GM21737 (cell line): ENCODE data around the gene IMMP2L.
A peak's percentile ranks its signal among the peaks of the same experiment; 100 is the strongest.

ENCODE experiments used
- ATAC-seq: cut with Tn5 transposase; IDR thresholded peaks from one replicate; pipeline ENCODE4 v1.9.1; 2021; ENCODE audit warnings: mild to moderate bottlenecking, moderate library complexity; ENCODE audit not compliant: unreplicated experiment

Gene IMMP2L

DNA sequence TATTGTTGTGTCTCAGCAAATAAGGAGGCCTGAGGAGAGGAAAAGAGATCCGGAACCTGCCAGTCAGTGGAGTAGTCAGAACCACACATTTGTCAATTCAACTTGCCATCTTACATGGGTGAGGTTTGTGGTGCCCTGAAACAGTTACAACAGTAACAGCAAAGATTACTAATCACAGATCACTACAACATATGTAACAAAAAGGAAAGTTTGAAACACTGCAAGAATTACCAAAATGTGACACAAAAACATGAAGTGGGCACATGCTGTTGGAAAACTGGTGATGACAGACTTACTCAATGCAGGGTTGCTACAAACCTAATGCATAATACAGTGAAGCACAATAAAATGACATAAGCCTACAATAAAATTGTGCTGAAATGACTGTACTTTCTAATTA is 382.0 kb downstream of the IMMP2L start:
- no peak for ATAC-seq

DNA sequence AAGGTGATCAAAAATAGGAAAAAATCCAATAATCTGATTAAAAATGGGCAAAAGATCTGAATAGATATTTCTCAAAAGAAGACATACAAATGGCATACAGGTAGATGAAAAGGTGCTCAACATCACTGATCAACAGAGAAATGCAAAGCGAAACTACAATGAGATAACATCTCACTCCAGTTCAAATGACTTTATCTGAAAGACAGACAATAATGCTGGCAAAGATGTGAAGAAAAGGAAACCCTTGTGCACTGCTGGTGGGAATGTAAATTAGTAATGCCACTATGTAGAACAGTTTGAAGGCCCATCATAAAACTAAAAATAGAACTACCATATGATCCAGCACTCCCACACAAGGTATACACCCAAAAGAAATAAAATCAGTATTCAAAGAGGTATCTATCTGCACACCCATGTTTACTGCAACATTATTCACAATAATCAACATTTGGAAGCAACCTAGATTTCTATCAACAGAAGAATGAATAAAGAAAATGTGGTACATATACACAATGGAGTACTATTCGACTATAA is 386.3 kb downstream of the IMMP2L start:
- no peak for ATAC-seq

DNA sequence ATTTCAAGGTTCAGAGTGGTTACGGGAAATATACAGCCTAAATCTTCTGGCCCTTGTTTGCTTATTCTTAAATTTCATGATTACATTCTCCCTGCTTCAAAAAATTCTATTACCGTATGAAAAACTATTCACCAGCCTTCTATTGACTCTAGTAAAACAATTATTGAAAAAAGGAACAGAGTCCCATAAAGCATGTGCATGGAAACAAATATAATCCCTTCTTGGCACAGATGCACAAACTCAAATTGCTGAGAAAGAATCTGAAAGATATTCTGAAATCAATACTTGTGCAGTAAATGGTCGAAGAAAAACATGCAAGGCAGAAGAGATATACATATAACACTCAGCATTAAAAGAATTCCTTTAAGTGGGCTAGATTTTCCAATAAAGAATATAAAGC is 387.8 kb downstream of the IMMP2L start:
- ATAC-seq = no peak

DNA sequence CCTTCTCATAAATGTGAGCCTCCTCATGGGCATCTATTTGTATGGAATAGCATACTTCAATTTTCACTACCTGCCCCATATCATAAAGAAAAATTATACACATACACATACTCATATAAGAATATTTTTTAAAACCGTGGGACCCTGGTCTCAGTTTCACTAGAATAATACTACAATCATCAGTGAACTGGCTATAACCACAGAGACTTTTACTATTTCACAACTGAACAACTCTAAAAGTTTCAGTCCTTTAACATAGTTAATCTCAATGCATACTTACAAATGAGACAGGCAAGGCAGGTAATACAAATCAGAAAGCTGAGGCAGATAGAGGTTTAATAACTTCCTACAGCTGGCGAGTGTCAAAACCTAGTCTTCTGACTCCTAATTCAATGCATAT is 388.3 kb downstream of the IMMP2L start:
- no peak for ATAC-seq

DNA sequence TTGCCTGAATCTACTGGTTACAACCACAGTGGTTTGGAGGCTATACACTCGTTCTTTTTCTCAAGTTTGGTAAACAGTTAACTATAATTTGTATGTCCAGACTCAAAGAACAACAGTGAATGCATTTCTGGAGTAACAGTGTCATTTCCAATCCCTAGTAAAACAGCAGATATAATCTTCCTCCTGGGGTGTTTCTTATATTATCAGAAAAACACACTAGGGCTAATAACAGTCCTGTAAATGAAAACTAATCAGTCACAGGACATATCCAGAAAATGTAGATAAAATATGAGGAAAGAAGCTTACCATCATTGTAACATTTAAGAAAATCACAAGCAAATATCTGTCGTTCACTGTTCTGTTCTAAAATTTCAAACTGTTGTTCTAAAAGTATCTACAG is 388.8 kb downstream of the IMMP2L start:
- ATAC-seq = no peak

DNA sequence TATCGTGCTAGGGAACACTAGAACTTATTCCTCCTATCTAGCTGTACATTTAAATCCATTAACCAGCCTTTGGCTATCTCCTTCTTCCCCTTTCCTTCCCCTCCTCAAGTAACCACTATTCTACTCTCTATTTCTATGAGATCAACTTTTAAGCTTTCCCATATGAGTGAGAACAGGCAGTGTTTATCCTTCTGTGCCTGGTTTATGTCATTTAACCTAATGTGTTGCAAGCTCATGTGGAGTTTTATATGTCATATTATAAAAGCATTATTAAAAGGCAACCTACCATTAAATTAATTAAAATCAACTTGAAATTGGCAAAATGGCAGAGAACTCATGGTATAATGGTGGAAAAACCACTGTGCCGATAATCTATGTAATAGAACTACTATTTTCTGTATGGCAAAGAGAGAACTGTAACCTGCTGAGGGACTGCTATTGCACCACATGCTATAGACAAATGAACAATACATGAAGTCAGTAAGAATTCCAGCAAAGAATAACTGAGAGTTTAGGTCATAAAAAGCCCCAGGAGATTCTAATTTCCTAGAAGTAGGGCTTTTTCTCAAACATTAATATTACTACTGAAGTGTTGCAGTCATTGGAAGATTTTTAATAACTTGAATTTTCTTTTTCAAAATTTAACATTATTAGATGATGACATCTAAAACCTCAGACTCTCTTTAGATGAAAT is 389.6 kb downstream of the IMMP2L start:
- no peak for ATAC-seq

DNA sequence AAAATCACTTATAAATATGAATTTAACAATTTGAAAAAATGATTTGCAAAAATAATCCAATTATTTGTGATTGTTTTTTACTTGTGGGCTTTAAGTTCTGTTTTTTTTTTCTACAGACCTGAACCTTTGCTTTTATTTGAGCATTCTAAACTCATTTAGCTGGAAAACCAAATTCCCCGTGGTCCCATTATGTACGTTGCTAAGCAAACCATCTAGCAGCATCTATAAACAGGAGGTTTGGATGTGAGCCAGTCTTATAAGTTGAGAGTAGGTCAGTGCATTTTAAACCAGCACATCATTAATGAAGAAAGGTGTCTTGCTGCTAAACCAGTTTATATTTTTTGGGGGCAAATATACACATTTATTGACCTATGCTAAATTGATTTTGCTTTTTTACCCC is 394.1 kb downstream of the IMMP2L start:
- no peak for ATAC-seq

DNA sequence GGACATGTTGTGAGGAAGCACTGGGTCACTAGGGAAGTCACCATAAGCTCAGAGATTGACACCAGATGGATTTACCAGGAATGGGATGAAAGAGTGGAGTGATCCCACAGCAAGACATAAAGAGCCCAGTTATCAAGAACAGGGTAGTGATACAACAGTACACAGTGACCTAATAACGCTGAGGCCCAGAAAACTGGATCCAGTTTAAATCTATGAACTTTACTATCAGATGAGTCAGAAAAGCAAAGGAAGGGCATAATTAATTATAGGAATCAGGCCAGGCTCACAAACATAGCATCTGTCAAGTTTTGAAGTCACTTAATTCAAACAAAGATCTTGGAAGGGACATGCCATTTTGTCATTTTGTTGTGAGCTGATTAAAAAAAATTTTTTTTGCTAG is 397.9 kb downstream of the IMMP2L start:
- ATAC-seq = no peak

DNA sequence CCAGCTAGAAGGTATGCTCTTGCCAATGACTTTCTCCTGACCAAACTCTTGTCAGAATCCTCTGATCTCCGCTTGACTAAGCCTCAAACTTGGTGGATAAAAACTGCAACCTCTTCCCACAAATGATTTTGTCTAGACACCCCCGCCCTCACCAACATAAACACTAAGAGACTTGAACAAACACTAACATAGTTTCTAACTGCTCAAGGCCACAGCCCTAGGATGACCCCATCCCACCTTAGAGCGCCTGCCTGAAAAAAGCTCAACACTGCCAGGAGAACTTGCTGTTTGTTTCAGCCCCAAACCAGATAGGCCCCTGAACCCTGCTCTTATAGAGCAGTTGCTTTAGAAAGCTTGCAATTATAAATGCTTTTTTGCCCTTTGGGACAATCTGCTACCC is 399.6 kb downstream of the IMMP2L start:
- ATAC-seq = no peak

DNA sequence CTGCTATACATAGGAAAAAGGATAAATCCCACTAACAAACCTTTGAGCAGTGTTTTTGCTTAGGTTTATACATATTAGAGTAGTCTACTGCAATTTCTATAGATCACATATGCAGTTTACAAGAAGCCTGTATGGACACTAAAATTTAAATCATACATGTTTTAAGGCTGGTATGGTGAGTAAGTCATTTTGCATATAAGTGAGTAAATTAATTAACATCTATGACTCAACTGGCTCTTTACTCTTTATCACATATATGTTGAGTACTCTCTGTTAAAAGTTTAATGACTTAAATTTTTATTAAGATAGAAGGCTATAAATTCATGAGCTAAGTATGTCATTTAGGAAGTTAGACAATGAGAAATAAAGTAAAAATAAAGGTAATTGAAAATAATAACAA is 402.0 kb downstream of the IMMP2L start:
- no peak for ATAC-seq

DNA sequence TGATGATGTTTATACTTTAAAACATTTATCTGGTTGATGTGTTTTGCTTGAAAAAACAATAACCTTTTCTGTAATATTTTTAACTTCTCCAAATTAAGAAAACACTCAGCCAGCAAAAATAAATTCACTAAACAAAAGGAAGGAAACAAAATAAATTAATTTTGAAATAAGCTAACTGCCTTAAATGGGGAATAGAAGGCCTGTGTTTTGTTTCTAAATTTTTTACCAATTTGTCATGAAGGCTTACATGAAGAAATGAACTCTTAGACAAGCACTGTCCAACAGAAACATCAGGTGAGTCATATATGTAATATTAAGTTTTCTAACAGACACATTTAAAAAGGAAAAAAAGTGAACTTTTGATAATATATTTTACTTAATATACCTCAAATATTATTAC is 402.9 kb downstream of the IMMP2L start:
- ATAC-seq = no peak

DNA sequence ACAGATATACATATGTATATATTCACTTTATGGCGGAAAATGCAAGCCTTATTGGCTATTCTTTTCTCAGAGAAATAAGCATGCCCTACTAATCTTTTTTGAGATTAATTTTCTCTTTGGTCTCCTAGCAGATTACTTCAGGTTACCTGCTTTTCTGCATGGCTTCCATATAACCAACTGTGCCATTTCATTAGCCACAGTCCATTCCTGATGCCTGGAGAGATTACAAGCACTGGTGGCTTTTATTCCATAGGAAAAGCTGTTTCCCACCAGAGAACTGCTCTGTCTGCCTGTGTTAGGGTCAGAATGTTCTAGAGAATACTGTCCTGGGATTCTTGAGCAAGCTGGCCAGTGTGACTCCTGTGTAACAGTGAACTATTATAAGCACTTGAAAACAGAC is 411.6 kb downstream of the IMMP2L start:
- no peak for ATAC-seq

DNA sequence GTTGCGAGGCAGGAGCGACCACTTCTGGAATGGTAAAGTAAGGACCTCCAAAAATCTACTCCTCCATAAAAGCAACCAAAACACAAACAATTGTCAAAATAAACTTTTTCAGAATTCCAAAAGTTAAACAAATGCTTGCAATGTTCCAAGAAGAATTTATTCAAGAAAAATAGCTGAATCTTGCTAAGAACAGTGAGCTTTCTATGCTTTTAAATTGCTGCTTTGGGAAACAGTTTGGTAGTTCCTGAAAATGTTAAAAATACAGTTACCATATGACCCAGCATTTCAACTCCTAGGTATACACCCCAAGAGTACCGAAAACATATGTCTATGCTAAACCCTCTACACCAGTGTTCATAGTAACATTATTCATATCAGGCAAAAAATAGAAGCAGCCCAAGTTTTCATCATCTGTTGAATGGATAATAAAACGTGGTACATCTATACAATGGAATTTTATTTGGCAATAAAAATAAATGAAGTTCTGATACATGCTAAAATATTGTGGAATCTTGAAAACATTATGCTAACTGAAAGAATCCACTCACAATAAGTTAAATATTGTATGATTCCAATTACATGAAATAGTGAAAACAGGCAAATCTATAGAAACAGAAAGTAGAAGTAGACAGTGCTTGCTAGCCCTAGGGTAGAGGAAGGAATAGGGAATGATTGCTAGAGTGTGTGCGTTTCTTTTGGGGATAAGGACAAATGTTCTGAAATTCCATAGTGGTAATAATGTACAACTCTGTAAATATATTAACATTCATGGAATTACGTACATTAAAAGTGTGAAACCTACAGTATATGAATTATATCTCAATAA is 414.4 kb downstream of the IMMP2L start:
- ATAC-seq = no peak

DNA sequence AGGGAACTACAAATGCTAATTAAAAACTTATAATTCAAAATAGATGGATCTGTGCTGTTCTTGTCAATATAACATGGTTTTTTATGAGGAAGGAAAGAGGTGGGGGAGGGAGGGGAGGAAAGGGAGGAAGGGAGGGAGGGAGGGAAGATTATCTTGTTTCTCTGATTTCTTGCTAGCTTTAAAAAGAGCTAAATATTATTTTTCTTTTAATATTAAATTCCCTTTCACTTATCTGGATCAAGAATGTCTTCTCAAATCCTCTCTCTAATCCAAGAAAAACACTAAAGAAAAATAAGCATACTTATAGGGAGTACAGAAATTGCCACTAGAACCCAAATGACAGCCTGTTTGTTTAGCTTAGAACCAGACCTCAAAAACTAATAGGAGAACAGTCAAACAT is 416.2 kb downstream of the IMMP2L start:
- ATAC-seq = no peak

DNA sequence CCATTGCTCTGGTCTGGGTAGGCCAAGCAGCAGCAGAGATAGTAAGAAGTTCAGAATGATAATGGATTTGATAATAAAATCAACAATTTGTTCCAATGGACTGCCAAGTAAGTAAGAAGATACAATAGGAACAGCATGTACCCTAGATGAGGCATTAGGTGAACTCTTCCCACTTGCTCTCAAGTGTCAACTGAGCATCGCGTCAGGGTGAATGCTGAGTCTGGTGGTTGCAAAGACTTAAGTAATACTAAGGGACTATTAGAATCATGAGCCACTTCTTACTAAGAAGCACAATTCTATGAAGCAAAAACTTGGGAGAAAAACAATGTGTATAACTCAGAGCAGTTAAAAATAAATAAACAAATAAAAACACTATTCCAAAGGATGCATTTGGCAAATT is 416.8 kb downstream of the IMMP2L start:
- no peak for ATAC-seq

DNA sequence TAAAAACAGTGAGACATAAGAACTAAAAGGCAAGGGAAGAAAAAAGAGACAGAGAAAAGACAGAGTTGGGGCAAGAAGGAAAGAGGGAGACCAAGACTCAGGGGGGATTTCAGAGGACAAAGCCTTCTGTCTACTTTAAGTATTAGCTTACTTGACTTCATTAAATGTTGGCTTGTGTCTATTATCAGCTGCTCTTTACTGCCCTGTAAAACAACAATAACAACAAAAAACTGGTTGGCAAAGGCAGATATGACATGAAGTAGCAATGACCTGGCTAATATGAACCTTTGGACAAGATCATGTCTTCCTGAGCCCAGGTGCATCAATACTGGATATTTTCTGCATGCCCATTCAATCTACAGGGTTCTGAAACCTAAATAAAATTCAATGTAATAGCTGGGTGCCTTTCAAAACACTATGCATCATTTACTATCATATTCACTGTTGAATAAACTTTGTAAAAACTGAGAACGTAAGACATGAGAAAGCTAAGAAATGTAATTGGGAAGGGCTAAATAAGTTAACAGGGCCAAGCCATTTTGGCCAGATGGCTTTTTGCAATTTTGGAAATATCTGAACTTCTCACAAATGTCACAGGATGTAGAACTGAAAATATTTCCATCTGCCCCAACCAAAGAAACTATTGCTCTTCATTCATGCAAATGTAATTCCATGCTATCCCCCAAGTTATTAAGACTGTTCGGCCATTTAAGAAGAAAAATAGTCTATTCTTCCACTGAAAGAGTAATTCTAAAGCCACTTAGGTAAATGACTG is 422.0 kb downstream of the IMMP2L start:
- ATAC-seq = no peak

DNA sequence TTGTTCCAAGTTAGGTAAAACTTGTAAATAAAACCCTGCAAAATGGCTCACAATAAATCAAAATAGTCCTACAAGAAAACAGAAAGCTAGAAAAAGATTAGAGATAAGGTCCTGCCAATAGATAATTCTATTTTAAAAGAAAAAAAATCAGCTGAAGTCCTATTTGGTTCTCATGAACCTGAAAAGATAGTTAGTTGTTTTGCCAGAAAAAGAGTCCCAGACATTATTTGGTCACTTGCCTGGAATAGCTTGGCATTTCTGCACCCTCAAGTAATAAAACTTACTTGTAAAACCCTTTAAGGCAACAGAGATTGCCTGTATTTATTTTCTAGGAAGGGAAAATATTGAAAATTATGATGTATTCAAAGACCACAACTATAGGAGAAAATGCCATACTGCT is 423.7 kb downstream of the IMMP2L start:
- ATAC-seq = no peak

DNA sequence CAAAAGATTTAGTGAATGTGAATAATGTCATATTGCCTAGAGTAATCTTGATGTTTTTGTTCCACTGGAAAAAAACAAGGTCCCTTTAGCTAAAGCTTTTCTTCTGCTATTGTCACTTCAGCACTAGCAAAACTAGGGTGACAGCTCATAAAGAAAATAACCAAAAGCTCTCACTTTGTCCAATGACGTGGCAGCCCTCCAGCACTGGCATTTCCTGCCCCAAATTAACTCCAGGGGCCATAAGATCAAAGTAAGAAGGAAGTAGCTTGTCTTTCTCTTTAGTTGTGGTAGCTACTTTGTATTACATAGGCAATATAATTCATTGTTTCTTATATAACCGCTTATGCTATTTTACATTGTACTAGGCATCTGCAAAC is 424.1 kb downstream of the IMMP2L start:
- ATAC-seq = peak; percentile 98

DNA sequence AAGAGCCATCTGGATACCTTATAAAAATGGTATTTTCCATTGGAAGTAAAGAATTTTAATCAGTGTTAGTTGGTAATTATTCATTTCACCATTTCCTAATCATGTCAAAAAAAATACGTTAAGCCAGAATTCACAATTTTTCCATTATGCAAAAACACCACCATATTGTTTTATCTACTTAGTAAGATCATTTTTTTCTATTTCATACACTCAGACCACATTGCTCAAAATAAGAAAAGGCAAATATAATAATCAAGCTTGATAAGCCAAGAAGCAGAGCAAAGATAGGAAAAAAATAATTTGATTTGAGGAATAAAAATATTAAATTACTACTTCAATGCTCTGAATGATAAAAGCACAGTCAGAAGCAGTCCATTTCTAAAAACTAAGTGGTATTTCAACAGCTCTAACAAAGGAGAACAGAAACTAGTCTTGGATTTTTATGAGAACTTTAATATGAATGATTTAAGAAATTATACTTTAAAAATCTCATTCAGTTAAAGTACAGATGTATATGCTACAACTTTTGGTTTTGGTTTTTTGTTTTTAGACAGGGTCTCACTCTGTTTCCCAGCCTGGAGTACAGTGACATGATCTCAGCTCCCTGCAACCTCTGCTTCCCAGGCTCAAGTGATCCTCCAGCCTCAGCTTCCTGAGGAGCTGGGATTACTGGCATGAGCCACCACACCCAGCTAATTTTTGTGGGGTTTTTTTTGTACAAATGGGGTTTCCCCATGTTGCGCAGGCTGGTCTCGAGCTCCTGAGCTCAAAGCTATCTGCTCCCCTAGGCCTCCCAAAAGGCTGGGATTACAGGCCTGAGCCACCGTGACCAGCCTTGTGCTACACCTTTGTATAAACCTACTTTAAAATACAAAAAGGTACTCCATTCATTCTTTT is 424.7 kb downstream of the IMMP2L start:
- ATAC-seq = peak; percentile 59

DNA sequence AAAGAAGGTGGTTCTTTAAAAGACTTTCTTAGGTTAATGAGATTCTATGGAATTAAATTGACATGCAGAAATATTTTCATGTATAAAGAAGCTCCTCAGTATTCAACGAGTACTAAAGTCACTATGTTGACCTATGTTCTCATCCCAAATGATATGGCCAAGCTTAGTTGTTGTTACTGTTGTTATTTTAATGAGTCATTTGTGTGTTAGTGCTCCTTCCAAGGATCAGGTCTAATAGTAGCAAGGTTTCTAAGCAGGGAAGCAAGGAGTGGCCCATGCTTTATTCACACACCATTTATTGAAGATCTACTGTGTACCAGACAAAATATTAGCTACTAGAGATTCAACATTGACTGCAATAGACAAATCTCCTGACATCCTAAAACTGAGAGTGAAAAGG is 429.5 kb downstream of the IMMP2L start:
- no peak for ATAC-seq

DNA sequence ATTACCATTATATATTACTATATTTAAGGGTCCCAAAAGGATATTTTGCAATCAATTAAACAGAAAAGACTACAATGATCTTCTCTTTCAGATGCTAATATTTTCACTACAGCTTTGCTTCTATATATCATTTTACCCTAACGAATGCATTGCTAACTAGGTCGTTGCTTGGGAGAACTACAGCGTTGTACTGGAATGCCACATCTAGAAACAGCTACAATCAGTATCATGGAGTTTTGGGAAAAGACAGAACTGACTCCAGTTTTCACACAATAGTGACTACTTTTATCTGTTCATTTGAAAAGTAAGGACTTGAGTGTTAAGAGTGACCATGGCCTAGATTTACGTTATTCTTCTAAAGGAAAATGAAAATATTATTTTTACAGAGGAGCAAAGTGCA is 432.9 kb downstream of the IMMP2L start:
- no peak for ATAC-seq
